B cell (primary cell): ENCODE measurements around the gene CDX1. TPM values are rescaled to one million over a fixed set of nuclear protein-coding genes. Genes with fewer than 3 reads are reported as not detected.

ENCODE experiments used
- ATAC-seq: fragments of 200-7000 bp; cut with Tn5 transposase; one replicate; pipeline ENCODE4 v1.10.0; 2021; ENCODE audit warnings: low read depth, mild to moderate bottlenecking, moderate number of reproducible peaks, moderate library complexity
- CTCF ChIA-PET: fragments of 350-600 bp; sonication (Branson Sonifier 250); formaldehyde crosslinking; loops from one replicate; lab custom pipeline; 2021; ENCODE audit warnings: antibody characterized with exemption, inconsistent platforms; lab: Charles Lee
- POLR2A ChIA-PET: fragments of 350-600 bp; sonication (Branson Sonifier 250); formaldehyde crosslinking; loops from one replicate; lab custom pipeline; 2021; ENCODE audit warnings: antibody characterized with exemption; lab: Charles Lee
- DNase-seq: peaks from one replicate; pipeline ENCODE4 v3.0.0; 2013
- H2AFZ ChIP-seq: 2 replicates; pipeline ENCODE4 v1.6.1; 2012; ENCODE audit warnings: mild to moderate bottlenecking, low read depth, low read length; ENCODE audit not compliant: insufficient read depth, poor library complexity, severe bottlenecking
- H3K27ac ChIP-seq, 2 donors: 1 replicate in 1 of 2; 2 replicates in 1 of 2; pipeline ENCODE4 v1.5.1; 2012 to 2013; ENCODE audit warnings: low read length in 2 of 2, mild to moderate bottlenecking in 2 of 2, moderate library complexity in 1 of 2
- H3K27me3 ChIP-seq, 4 experiments: fragments of 200-600 bp in 1 of 4; sonication (generic) in 1 of 4; replicated peaks in 1 of 4; 1 replicate in 2 of 4; 2 replicates in 2 of 4; pipeline versions ENCODE4 v1.6.1 to v1.7.0; 2013 to 2016; ENCODE audit warnings: low read length in 3 of 4, mild to moderate bottlenecking in 2 of 4, mixed read lengths in 1 of 4, moderate library complexity in 1 of 4; ENCODE audit not compliant: insufficient read depth in 4 of 4, control insufficient read depth in 3 of 4; ENCODE audit errors: control extremely low read depth in 1 of 4
- H3K36me3 ChIP-seq, 2 experiments: replicated peaks in 1 of 2; 1 replicate in 1 of 2; 2 replicates in 1 of 2; pipeline versions ENCODE4 v1.6.1 to v1.7.1; 2013; ENCODE audit warnings: low read length in 1 of 2; ENCODE audit not compliant: insufficient read depth in 2 of 2, control insufficient read depth in 1 of 2; ENCODE audit errors: control extremely low read depth in 1 of 2, extremely low read depth in 1 of 2
- H3K4me1 ChIP-seq, 2 donors: fragments of 200-600 bp in 1 of 2; sonication (generic) in 1 of 2; 1 replicate in 1 of 2; 2 replicates in 1 of 2; pipeline versions ENCODE4 v1.5.1 to v1.6.1; 2013 to 2017; ENCODE audit warnings: low read length in 2 of 2; ENCODE audit not compliant: control insufficient read depth in 2 of 2, insufficient read depth in 2 of 2
- H3K4me2 ChIP-seq: replicated peaks from 2 replicates; pipeline ENCODE3; 2012; ENCODE audit warnings: mild to moderate bottlenecking, low read depth, low read length; ENCODE audit not compliant: poor library complexity, severe bottlenecking
- H3K4me3 ChIP-seq, 5 experiments: fragments of 200-600 bp in 1 of 5; sonication (generic) in 1 of 5; 1 replicate in 3 of 5; 2 replicates in 2 of 5; pipeline versions ENCODE4 v1.5.1 to v1.7.0; 2011 to 2016; ENCODE audit warnings: low read length in 4 of 5, mild to moderate bottlenecking in 4 of 5, low read depth in 2 of 5, control low read depth in 1 of 5, moderate library complexity in 1 of 5; ENCODE audit not compliant: insufficient read depth in 1 of 5; ENCODE audit errors: control extremely low read depth in 1 of 5, extremely low read depth in 1 of 5
- H3K79me2 ChIP-seq: fragments of 200-600 bp; sonication (generic); one replicate; pipeline ENCODE4 v1.6.0; 2016; ENCODE audit warnings: low read length; ENCODE audit not compliant: control insufficient read depth, insufficient read depth
- H3K9ac ChIP-seq: fragments of 200-600 bp; sonication (generic); 2 replicates; pipeline ENCODE4 v1.6.1; 2017; ENCODE audit warnings: mild to moderate bottlenecking, low read length, moderate library complexity
- H3K9me3 ChIP-seq, 3 donors: one replicate each; pipeline versions ENCODE4 v1.6.1 to v1.7.1; 2013; ENCODE audit warnings: low read length in 2 of 3; ENCODE audit not compliant: control insufficient read depth in 2 of 3, insufficient read depth in 1 of 3; ENCODE audit errors: control extremely low read depth in 1 of 3
- H4K20me1 ChIP-seq: 2 replicates; pipeline ENCODE4 v1.6.0; 2012; ENCODE audit warnings: mild to moderate bottlenecking, low read length; ENCODE audit not compliant: insufficient read depth, control insufficient read depth, poor library complexity, severe bottlenecking
- H3K27ac Mint-ChIP-seq: one replicate; pipeline ENCODE4 v1.8.0; 2021; ENCODE audit warnings: mixed read lengths
- H3K27me3 Mint-ChIP-seq: one replicate; pipeline ENCODE4 v1.8.0; 2021; ENCODE audit warnings: mixed read lengths
- H3K4me1 Mint-ChIP-seq: one replicate; pipeline ENCODE4 v1.8.0; 2021; ENCODE audit warnings: mixed read lengths
- H3K4me3 Mint-ChIP-seq: one replicate; pipeline ENCODE4 v1.8.0; 2021; ENCODE audit warnings: mixed read lengths
- H3K9me3 Mint-ChIP-seq: one replicate; pipeline ENCODE4 v1.8.0; 2022; ENCODE audit warnings: mixed read lengths; ENCODE audit not compliant: insufficient read depth
- EZH2 ChIP-seq: IDR thresholded peaks from 2 replicates; pipeline ENCODE4 v1.6.1; 2012; ENCODE audit warnings: borderline replicate concordance, low read depth, mild to moderate bottlenecking, moderate library complexity, low read length; ENCODE audit not compliant: insufficient read depth, poor library complexity, severe bottlenecking
- WGBS: methylation state at CpG from one replicate; pipeline ENCODE4 v1.1.5; 2013; ENCODE audit warnings: missing lambda C conversion rate; ENCODE audit not compliant: insufficient coverage; 5-methylcytosine and 5-hydroxymethylcytosine counted together
- intact Hi-C: fragments of 100-400 bp; cut with micrococcal nuclease; formaldehyde crosslinking; loops from one replicate; pipeline ENCODE4 v1.10.0; 2022
- polyA plus RNA-seq: library from polyadenylated mRNA; depleted of rRNA; stranded (reverse); fragments of >200 nt; gene quantifications from 2 replicates; pipeline ENCODE4 v1.2.3, GENCODE V29; 2012
- total RNA-seq, 2 donors: library from RNA; stranded (reverse); fragments of 120-200 nt in 1 of 2; gene quantifications; 1 replicate in 1 of 2; 2 replicates in 1 of 2; pipeline versions ENCODE4 v1.2.3 to v1.2.4, GENCODE V29; 2013 to 2022
- TF ChIP-seq, protein P1 (sequence below): fragments of 200-600 bp; IDR thresholded peaks from one replicate; pipeline ENCODE4 v1.8.0; 2022; ENCODE audit warnings: antibody characterized with exemption, mild to moderate bottlenecking

The CDX1 gene
- total and polyA plus RNA-seq, 2 donors (not counting 1 experiment from before 2014, with no cell fraction given) = not detected

- Histone ChIP-seq H4K20me1 (no peaks in the 10 kb centered on the region), H3K4me3 (no peak overlapping the region), H3K4me2 (no peak overlapping the region), H3K79me2 (no peaks in the 10 kb centered on the region), H3K9ac (no peak overlapping the region), H3K9me3 (no peaks in the 10 kb centered on the region), H3K27me3 (peaks cover 0 to 25% (median 7%) of the 10 kb centered on the region in 4 experiments), H3K4me1 (no peaks in the 10 kb centered on the region), H3K27ac (no peak overlapping the region), H2AFZ (no peak overlapping the region), H3K36me3 (no peaks in the 10 kb centered on the region)
- intact Hi-C loops = no loop called here
- Mint-ChIP-seq H3K27ac (no peak overlapping the region), H3K4me3 (no peak overlapping the region), H3K4me1 (no peaks in the 10 kb centered on the region), H3K9me3 (no peaks in the 10 kb centered on the region), H3K27me3 (peaks cover 42% of the 10 kb centered on the region)
- POLR2A ChIA-PET = no interaction called here
- no peak for TF ChIP-seq EZH2
- TF ChIP-seq, protein P1, sequence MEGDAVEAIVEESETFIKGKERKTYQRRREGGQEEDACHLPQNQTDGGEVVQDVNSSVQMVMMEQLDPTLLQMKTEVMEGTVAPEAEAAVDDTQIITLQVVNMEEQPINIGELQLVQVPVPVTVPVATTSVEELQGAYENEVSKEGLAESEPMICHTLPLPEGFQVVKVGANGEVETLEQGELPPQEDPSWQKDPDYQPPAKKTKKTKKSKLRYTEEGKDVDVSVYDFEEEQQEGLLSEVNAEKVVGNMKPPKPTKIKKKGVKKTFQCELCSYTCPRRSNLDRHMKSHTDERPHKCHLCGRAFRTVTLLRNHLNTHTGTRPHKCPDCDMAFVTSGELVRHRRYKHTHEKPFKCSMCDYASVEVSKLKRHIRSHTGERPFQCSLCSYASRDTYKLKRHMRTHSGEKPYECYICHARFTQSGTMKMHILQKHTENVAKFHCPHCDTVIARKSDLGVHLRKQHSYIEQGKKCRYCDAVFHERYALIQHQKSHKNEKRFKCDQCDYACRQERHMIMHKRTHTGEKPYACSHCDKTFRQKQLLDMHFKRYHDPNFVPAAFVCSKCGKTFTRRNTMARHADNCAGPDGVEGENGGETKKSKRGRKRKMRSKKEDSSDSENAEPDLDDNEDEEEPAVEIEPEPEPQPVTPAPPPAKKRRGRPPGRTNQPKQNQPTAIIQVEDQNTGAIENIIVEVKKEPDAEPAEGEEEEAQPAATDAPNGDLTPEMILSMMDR = no peak
- CTCF ChIA-PET = no interaction called here
- DNase-seq (no peak), ATAC-seq (no peak)
- WGBS = 77% methylated on average over 3 of the region's 16 CpGs
Measured at GRCh38 chr5:150190503-150190979, 24.0 kb downstream of the CDX1 start.

- no peak overlapping the region for H3K9ac ChIP-seq
- ATAC-seq (no peak), DNase-seq (no peak)
- no peak overlapping the region for H3K27ac ChIP-seq
- peaks cover 42% of the 10 kb centered on the region for H3K27me3 Mint-ChIP-seq
- no peak for TF ChIP-seq EZH2
- no peaks in the 10 kb centered on the region for H3K79me2 ChIP-seq
- POLR2A ChIA-PET = no interaction called here
- no peaks in the 10 kb centered on the region for H3K9me3 Mint-ChIP-seq
- no peak overlapping the region for H3K27ac Mint-ChIP-seq
- H3K4me1 Mint-ChIP-seq = no peaks in the 10 kb centered on the region
- peaks cover 0 to 25% (median 7%) of the 10 kb centered on the region in 4 experiments for H3K27me3 ChIP-seq
- H3K9me3 ChIP-seq = no peaks in the 10 kb centered on the region
- no peak overlapping the region for H3K4me3 Mint-ChIP-seq
- H2AFZ ChIP-seq = no peak overlapping the region
- H3K36me3 ChIP-seq = no peaks in the 10 kb centered on the region
- H3K4me3 ChIP-seq = no peak overlapping the region
- WGBS = no CpG with 5 or more reads among the region's 2 CpGs
- CTCF ChIA-PET = no interaction called here
- H3K4me1 ChIP-seq = no peaks in the 10 kb centered on the region
- intact Hi-C loops = no loop called here
- no peak overlapping the region for H3K4me2 ChIP-seq
- no peaks in the 10 kb centered on the region for H4K20me1 ChIP-seq
Measured at GRCh38 chr5:150190987-150191386, 24.4 kb downstream of the CDX1 start.
